ENCODE data around the gene ITPA. TPM values are rescaled to one million over a fixed set of nuclear protein-coding genes. Genes with fewer than 3 reads are reported as not detected.

Gene ITPA
- total and polyA plus RNA-seq, 2 of the 13 experiments (the other 11 are each of a cell fraction or from before 2014, with no cell fraction given): 60.1 to 103 TPM

- TF ChIP-seq SMARCC2 (IDR thresholded peaks at IDR 0.05) (no peak), POGK (CRISPR knock-in tag; conservative IDR thresholded peaks at IDR 0.05) (peak; percentile 90), MXD3 (CRISPR knock-in tag; IDR thresholded peaks at IDR 0.05) (no peak; the same call in 1 of the 2 replicates), HMGA1 (CRISPR knock-in tag; conservative IDR thresholded peaks at IDR 0.05) (no peak), HOXA5 (CRISPR knock-in tag; IDR thresholded peaks at IDR 0.05) (no peak), ZBTB7B (CRISPR knock-in tag; IDR thresholded peaks at IDR 0.05) (peak; percentile 98), ZNF839 (CRISPR knock-in tag; IDR thresholded peaks at IDR 0.05; ENCODE audit: borderline replicate concordance) (no peak; the same call in 1 of the 2 replicates), NR3C1 (CRISPR knock-in tag; IDR thresholded peaks at IDR 0.05) (no peak), ZNF776 (CRISPR knock-in tag; IDR thresholded peaks at IDR 0.05) (no peak), NFKB2 (CRISPR knock-in tag; IDR thresholded peaks at IDR 0.05; ENCODE audit: borderline replicate concordance) (peak; percentile 53; the same call in 1 of the 2 replicates), FOXA3 (CRISPR knock-in tag; IDR thresholded peaks at IDR 0.05) (peak; percentile 70), ZNF407 (CRISPR knock-in tag; IDR thresholded peaks at IDR 0.05; ENCODE audit: not compliant biosample characterization) (no peak), ZNF367 (CRISPR knock-in tag; IDR thresholded peaks at IDR 0.05; ENCODE audit: borderline replicate concordance) (no peak), ZNF737 (CRISPR knock-in tag; IDR thresholded peaks at IDR 0.05; ENCODE audit: borderline replicate concordance) (no peak; the same call in 1 of the 2 replicates), DNMT3B (CRISPR knock-in tag; conservative IDR thresholded peaks at IDR 0.05) (no peak), TBX2 (CRISPR knock-in tag; IDR thresholded peaks at IDR 0.05; ENCODE audit: borderline replicate concordance) (peak; percentile 90), ZSCAN21 (CRISPR knock-in tag; IDR thresholded peaks at IDR 0.05; ENCODE audit: borderline replicate concordance) (no peak; the same call in 1 of the 2 replicates), KDM4B (CRISPR knock-in tag; IDR thresholded peaks at IDR 0.05) (no peak)
Measured at GRCh38 chr20:3231889-3232588, 22.7 kb downstream of the ITPA start (continued).

All from HepG2 (cell line).